Renal pelvis (tissue), 4 donors: ENCODE measurements around the gene PKNOX1. TPM values are rescaled to one million over a fixed set of nuclear protein-coding genes. Genes with fewer than 3 reads are reported as not detected.
"Not testable (repeated sequence)": the region's sequence is repeated elsewhere in the genome, so short reads cannot be mapped to it uniquely, and the experiment has no call there.

Experiments
- DNase-seq: peaks from one replicate; pipeline ENCODE4 v3.0.0-alpha.2; 2013
- polyA plus RNA-seq, 3 donors: library from polyadenylated mRNA; unstranded; fragments of 120-200 nt; gene quantifications; one replicate each; pipeline ENCODE4 v1.2.1, GENCODE V29; 2013; ENCODE audit not compliant: insufficient read length in 3 of 3

The PKNOX1 gene
- polyA plus RNA-seq, 3 donors: 24.9 to 30.2 (median 28.8) TPM

DNA sequence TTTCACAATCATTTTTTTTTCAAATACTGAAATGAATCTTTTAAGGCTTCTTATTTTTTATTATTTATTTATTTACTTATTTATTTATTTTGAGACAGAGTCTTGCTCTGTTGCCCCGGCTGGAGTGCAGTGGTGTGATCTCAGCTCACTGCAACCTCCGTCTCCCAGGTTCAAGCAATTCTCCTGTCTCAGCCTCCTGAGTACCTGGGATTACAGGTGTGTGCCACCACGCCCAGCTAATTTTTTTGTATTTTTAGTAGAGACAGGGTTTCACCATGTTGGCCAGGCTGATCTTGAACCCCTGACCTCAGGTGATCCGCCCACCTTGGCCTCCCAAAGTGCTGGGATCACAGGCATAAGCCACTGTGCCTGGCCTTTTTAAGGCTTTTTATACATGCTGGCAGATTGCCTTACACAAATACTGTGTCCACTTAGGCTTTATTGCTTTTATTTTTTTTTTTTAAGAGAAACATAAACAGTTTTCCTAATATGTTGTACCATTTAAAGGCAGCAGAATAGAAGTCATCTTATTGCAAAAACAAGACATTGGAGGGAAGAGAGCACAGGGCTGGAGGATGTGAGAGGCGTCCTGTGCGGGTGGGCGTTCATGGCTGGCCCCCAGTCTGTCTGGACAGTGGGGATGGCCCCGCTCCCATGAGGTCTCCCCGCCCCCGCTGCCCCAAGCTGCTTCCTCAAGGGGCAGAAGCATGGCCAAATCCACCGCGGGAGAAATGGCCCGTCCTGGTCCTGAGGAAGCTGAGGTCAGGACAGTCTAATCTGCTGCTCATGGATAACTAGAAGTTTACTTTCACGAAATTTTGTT is 31.9 kb downstream of the PKNOX1 start:
- not testable (repeated sequence) for DNase-seq

DNA sequence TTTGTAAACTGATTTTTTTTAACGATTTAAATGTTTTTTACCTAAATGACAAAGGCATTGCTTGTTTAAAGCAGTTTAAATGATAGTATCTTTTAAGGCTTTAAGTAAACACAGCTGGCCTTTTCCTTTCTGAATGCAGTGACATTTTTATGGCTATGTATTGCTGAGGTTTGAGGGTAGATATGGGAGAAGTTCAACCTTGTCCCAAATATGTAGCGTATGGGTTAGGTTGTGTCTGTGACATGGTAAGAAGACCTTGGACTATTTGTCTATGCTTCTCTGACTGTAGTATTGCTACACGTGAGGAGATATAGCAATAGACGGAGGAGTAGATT is 32.5 kb downstream of the PKNOX1 start:
- no peak for DNase-seq

DNA sequence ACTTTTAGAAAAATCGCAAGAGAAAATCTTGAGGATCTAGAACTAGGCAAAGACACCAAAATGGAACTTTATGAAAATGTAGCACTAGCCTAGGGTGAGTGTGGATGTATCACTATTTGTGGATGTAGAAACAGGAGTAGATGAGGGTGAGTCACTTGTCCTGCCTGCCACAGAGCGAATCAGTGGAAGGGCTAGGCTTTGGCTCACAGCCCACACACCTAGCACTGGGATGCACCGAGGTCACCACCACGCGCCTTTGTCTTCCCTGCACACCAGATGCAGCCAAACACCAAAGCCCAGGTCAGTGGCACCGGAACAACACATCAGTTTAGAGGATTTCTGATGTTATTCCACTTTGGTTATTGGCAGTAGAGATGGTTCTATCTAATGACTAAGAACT is 38.2 kb downstream of the PKNOX1 start:
- DNase-seq: no peak

DNA sequence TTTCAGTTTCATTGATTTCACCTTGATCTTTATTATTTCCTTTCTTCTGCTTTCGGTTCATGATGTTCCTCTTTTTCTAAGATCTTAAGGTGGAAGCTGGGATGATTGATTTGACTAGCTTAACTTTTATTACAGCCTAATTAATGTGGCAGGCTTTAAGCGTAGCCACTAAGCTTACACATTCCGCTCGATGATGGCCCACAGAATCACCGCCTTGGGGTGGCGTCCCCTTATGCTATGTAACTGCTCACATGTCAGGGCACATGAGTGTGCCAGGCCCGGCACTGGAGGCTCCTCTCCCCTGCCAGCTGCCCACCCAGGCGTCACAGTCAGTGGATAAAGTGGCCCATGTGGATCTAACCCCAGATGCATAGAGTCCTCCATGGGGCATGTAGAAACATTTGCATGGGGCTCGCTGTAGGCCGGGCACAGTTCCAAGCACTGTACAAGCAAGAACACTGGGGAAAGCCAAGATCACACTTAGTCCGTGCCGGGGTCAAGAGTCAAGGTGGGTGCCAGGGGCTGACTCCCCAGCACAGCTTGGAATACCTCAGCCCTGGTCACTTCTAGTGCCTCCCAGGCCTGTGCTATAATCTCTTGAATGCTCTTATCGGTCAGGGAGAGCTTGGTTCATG is 41.7 kb downstream of the PKNOX1 start:
- DNase-seq: no peak

DNA sequence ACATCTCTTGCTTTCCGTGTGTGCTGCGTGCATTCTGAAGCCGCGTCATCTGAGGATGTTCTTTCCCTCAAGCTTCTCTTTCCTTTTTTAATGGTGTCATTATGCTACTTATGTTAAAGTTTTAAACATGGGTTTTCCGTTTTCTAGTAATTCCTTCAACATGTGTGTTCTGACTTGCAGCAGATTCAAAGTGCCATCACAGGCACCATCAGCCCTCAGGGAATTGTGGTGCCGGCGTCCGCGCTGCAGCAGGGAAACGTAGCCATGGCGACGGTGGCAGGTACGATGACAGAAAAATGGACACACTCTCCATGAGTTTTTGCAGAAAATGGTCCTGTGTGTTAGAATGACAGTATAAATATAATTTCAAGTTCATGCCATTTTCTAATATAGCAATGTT is 42.4 kb downstream of the PKNOX1 start:
- DNase-seq: no peak

GRCh38 chr21:43018519-43018918 is 44.2 kb downstream of the PKNOX1 start:
- no peak for DNase-seq

- no peak for DNase-seq
These were observed 45.8 kb downstream of the PKNOX1 start for GRCh38 chr21:43020177-43020576.

DNA sequence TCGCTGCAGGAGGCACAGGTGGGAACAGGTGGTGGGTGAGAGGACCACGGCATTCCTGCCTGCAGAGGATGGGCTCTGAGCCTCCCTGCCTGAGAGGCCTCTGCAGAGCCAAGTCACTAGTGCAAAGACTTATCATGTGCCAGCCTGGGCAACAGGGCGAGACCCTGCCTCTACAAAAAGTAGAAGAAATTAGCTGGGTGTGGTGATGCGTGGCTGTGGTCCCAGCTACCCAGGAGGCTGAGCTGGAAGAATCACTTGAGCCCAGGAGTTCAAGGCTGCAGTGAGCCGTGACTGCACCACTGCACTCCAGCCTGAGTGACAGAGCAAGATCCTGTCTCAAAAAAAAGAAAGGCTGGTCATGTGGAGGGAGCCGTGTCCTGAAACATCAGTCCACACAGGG is 46.4 kb downstream of the PKNOX1 start:
- no peak for DNase-seq

GRCh38 chr21:43021191-43021590 is 46.8 kb downstream of the PKNOX1 start:
- DNase-seq: no peak

DNA sequence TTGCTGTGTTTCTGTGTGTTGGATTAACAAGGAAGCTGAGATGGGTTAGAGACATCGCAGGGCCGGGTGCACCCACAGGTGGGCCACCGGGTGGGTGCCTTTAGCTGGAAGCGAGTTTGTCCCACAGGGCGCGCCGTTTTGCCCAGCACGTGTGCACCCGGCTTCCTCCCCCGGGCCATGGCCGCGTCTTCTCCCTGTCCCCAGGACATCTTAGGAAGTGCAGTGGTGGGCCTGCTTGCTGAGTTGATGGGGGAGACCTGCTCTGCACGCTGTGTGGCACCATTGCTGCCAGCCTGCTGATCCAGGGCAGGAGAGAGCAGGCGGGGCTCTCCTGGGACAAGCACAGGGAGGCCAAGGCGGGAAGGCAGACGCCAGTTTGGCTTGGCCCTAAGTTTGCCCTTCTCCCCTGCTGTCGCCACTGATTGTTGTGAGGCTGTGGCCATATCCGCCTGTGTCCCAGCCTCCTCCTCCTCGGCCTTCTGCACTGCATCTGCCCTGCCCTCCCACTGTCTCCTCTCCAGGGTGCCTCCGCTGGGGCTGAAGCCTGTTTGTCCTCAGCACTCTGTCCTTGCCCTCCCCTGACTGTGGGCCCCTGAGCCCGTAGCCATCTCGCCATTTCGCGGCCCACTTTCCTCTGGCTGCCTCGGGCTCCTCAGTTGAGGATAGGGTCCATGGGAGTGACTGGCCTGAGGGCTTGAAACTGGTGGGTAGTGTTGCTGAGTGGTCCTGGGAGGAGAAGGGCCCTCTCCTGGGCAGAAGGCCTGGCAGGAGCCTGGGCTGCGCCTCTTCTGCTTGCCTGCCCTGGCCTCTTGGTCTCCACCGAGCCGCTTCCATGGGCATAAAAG is 47.6 kb downstream of the PKNOX1 start:
- DNase-seq: no peak

DNA sequence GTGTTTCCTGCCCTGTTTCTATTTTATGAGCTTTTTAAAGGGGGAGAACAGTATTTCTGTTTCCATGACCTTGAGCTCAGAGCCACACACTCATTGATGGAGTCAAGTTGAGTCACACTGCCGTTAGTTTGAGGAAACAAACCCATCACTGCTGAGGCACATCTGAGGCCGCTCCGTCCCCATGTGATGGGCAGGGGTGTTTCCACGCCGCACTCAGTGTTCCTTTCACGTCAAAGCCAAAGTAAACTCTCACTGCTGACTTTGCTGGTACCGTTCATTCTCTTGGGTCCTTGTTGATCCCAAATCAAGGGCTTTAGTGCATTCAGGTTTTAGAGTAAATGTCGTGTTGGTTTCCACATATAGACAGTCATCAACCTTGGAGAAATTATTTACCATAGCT is 48.8 kb downstream of the PKNOX1 start:
- DNase-seq: no peak

- DNase-seq: no peak
These were observed 50.2 kb downstream of the PKNOX1 start for GRCh38 chr21:43024439-43025136.

DNA sequence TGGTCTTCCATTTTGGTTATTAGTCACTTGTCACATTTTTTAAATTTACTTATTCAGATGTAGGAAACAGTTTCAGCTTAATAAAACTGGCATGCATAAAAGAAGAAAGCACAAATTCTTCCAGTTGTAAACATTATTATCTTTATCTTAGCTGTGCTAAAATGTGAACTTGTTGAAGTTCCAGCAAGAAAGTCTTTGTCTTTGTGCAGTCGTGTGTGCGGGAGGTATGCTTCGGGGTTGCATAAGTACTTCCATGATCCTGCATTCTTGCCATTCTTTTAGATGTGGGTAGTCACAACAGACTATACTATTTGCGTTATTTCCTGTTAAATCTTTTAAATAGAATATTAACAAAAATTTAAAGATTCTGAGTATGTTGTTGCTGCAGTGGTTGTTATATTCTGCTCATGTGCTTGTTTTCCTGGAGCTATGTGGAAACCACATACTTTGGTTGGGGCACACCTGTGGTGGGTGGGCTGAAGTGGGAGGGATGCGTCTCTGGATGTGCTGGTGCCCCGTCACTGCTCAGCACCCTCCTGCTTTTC is 51.3 kb downstream of the PKNOX1 start:
- no peak for DNase-seq

DNA sequence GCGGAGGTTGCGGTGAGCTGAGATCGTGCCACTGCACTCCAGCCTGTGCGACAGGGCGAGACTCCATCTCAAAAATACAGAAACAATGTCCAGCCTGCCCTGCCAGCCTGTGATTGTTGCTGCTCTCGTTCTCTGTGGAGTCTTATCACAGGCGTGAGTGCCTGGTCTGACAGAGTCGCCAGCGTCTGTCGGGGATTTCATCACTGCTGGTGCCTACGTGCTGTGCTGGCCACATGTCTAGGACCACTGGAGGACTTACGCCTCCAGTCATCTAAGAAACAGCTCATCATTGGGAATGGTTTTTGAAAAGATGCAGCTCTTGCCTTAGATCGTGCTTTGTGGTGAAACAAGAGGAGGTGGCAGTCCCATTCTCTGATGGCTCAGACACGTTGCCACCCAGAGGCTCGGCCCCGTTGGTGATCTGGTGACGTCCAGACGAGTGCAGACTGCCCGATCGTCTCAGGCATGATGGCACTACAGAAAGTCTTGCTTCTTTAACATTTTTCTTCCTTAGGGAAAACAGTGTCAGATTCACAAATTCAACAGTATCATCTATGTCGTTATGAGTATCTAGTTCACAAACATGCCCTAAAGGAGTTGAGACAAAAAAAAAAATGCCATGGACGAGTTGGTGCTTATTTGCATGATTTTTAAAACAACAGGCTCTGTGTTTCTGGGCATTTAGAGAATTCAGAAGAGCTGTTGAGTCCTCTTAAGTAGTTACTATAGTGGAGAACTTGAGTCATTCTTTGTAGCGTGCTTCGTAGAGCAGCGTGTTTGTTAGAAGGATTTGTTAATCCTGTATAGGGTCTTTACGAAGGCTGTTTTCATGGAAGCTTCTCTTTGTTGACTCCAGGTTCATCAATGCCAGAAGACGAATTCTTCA is 53.7 kb downstream of the PKNOX1 start:
- DNase-seq: no peak

- DNase-seq: no peak
These were observed 55.4 kb downstream of the PKNOX1 start for GRCh38 chr21:43029785-43030184.

GRCh38 chr21:43031121-43031619 is 56.8 kb downstream of the PKNOX1 start:
- DNase-seq: no peak

GRCh38 chr21:43034101-43034500 is 59.7 kb downstream of the PKNOX1 start:
- DNase-seq: no peak

DNA sequence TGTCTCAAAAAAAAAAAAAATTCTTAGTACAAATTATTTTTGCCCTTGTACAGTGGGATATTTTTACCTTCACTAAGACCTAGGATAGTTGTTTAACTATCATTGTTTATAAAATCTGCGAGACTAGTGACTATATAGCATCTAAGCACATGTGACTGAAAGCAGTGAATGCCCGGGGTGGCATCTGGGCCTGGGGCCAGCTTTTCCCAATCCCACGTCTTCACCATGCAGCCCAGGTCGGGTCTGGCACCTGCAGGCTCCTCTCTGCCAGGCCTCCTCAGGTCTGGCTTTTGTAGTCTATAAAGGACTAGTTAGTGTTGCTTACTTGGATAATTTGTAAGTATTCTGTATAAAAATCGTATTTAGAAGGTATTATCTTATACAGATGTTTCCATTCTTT is 60.5 kb downstream of the PKNOX1 start:
- DNase-seq: no peak

GRCh38 chr21:43036889-43037288 is 62.5 kb downstream of the PKNOX1 start:
- not testable (repeated sequence) for DNase-seq

DNA sequence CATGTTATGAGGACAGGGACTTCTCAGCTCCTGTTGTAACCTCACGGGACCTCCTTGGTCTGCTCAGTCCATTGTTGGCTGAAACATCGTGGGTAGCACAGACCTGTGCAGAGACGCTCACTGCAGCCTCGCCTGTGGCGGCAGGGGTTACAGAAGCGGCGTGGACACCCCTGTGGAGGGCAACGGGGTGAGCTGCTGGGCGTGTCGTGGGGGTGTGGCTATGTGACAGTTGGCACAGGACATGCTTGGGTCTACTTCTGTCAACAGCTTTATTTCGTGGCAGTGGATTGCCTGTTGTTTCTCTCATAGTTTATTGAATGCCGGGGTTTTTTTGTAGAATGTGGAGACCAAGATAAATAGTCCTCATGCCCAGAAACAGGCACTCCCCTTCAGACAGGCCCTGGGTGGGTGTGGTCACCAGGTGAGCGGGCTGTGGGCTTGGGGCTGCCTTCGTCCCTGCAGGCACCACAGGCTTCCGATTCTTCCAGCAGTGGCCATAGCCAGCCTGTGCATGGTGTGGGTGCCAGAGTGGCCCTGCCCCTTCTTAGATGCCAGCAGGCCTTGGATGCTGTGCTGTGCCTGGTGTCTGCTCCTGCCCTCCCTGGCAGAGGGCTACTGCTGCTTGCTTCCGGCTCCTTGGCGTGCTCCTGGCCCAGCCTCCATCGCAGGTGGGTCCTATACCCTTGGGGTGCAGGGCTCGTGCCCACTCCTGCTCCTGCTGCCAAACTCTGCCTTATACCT is 63.7 kb downstream of the PKNOX1 start:
- not testable (repeated sequence) for DNase-seq
